Neutrophil (primary cell): Measurements from ENCODE around the gene CRIP1.

Experiments used
- H3K27ac ChIP-seq: fragments of 200-600 bp; sonication (generic); 2 replicates; pipeline ENCODE4 v1.5.1; 2016; ENCODE audit warnings: mild to moderate bottlenecking, moderate library complexity
- H3K27me3 ChIP-seq: fragments of 200-600 bp; sonication (generic); 2 replicates; pipeline ENCODE4 v1.6.0; 2016; ENCODE audit warnings: mild to moderate bottlenecking
- H3K36me3 ChIP-seq: fragments of 200-600 bp; sonication (generic); 2 replicates; pipeline ENCODE4 v1.5.1; 2017
- H3K4me1 ChIP-seq, 2 experiments: fragments of 200-600 bp in 1 of 2; sonication (generic) in 1 of 2; 1 replicate in 1 of 2; 2 replicates in 1 of 2; pipeline versions ENCODE4 v1.5.1 to v1.6.1; 2013 to 2016; ENCODE audit warnings: low read depth in 1 of 2, low read length in 1 of 2, mild to moderate bottlenecking in 1 of 2, moderate library complexity in 1 of 2; ENCODE audit not compliant: control insufficient read depth in 1 of 2, insufficient read depth in 1 of 2
- H3K4me3 ChIP-seq, 2 experiments: fragments of 200-600 bp in 1 of 2; sonication (generic) in 1 of 2; 1 replicate in 1 of 2; 2 replicates in 1 of 2; pipeline ENCODE4 v1.5.1; 2013 to 2016; ENCODE audit warnings: low read depth in 1 of 2, low read length in 1 of 2, mild to moderate bottlenecking in 1 of 2, moderate library complexity in 1 of 2
- H3K9me3 ChIP-seq: fragments of 200-600 bp; sonication (generic); 2 replicates; pipeline ENCODE4 v1.5.1; 2016
- TF ChIP-seq, protein P1 (sequence below): fragments of 200-600 bp; sonication (generic); IDR thresholded peaks from 2 replicates; pipeline ENCODE4 v1.5.1; 2016; ENCODE audit warnings: antibody characterized with exemption

CRIP1 gene

DNA sequence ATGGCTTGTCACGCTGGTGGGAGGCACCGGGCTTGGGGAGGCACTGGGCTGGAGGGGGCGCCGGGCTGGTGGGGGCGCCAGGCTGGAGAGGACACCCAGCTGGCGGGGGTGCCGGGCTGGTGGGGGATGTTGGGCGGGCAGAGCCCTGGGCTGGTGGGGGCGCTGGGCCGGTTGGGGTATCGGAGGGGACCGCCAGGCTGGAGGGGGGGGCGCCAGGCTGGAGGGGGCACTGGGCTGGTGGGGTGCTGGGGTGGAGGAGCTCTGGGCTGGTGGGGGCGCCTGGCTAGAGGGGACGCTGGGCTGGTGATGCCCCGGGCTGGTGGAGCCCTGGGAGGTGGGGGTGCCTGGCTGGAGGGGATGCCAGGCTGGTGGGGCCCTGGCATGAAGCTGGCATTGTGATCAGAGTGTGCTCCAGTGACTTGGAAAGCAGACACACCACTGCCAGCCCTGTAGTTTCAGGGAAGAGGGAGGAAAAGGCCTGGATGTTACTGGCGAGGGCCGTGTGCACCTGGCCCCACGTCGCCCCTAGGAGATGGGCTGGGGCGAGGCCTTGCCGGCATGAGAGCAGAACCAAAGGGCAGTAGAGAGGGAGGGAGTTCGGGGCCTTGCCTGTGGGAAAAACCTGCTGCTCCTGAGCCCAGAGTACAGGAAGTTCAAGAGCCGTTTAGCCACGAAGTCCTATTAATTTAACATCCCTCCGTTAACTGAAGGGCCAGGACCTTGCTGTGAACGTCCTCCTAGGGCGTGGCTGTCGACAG lies 17.4 kb downstream of the CRIP1 start:
- H3K27me3 ChIP-seq: peaks cover 36% of the 10 kb centered on the region
- no peak overlapping the region for H3K27ac ChIP-seq
- TF ChIP-seq, protein P1, sequence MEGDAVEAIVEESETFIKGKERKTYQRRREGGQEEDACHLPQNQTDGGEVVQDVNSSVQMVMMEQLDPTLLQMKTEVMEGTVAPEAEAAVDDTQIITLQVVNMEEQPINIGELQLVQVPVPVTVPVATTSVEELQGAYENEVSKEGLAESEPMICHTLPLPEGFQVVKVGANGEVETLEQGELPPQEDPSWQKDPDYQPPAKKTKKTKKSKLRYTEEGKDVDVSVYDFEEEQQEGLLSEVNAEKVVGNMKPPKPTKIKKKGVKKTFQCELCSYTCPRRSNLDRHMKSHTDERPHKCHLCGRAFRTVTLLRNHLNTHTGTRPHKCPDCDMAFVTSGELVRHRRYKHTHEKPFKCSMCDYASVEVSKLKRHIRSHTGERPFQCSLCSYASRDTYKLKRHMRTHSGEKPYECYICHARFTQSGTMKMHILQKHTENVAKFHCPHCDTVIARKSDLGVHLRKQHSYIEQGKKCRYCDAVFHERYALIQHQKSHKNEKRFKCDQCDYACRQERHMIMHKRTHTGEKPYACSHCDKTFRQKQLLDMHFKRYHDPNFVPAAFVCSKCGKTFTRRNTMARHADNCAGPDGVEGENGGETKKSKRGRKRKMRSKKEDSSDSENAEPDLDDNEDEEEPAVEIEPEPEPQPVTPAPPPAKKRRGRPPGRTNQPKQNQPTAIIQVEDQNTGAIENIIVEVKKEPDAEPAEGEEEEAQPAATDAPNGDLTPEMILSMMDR: no peak
- no peaks in the 10 kb centered on the region for H3K9me3 ChIP-seq
- H3K36me3 ChIP-seq: peaks cover 2% of the 10 kb centered on the region
- H3K4me3 ChIP-seq: no peak overlapping the region
- H3K4me1 ChIP-seq: no peaks in the 10 kb centered on the region

DNA sequence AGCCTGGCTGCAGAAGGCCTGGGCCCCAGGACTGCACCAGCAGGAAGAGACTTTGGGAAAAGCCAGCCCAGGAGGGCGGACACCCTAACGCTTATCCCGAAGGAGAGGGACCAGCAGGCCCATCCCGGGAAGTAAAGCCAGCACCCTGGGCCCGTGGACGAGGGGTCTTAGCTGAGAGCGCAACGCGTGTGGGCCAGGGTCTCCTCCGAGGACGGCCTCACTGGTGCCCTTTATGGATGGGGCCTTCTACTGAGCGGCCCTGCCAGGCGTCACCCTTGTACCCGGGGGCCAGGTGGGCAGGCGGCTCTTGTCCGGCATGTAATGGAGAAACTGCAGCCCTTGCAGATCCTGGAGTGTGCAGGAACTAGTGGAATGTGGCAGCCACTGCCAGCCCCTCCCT lies 18.4 kb downstream of the CRIP1 start:
- H3K4me3 ChIP-seq: no peak overlapping the region
- no peaks in the 10 kb centered on the region for H3K36me3 ChIP-seq
- TF ChIP-seq, protein P1: no peak
- no peaks in the 10 kb centered on the region for H3K9me3 ChIP-seq
- no peaks in the 10 kb centered on the region for H3K4me1 ChIP-seq
- peaks cover 43% of the 10 kb centered on the region for H3K27me3 ChIP-seq
- no peak overlapping the region for H3K27ac ChIP-seq

DNA sequence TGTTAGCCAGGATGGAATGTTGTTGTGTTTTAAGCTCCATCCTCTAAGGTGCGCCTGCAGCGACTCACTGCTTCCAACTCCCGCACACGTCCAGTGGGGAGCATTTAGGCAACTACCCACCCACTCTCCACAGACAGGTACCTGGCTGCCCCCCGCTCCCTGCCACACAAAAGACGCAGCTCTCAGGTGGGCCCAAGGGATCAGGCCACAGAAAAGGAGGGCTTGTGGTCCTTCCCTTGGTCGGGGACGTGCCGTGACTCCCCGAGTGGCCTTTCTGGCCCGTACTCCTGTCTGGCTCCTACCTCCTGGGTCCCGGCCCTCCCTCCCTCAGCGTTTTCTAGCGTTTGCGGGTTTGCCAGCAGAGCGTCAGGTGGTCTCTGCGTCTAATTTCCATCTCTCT lies 20.6 kb downstream of the CRIP1 start:
- TF ChIP-seq, protein P1: no peak
- no peak overlapping the region for H3K27ac ChIP-seq
- no peaks in the 10 kb centered on the region for H3K4me1 ChIP-seq
- no peaks in the 10 kb centered on the region for H3K9me3 ChIP-seq
- H3K4me3 ChIP-seq: no peak overlapping the region
- H3K27me3 ChIP-seq: peaks cover 64% of the 10 kb centered on the region
- no peaks in the 10 kb centered on the region for H3K36me3 ChIP-seq

DNA sequence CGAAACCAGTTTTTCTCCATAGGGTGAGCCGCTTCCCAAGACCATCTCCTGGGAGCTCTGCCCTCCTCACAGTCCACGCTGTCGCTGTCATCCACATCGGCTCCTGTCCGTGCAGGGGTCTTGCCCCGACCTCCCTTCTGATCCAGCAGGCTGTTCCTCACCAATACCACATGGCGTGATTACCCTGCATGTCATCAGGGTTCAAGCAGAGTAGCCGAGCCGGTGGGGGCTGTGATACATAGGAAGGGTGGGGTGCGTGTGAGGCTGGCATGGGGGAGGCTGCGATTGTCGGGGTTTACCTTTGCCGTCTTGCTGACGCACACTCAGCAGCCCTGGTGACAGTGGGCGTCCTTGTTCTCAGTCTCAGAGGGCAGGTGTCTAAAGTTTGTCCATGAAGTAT lies 21.4 kb downstream of the CRIP1 start:
- Histone ChIP-seq H3K4me3 (no peak overlapping the region), H3K27me3 (peaks cover 73% of the 10 kb centered on the region), H3K27ac (no peak overlapping the region), H3K9me3 (no peaks in the 10 kb centered on the region), H3K4me1 (no peaks in the 10 kb centered on the region), H3K36me3 (no peaks in the 10 kb centered on the region)
- TF ChIP-seq, protein P1: no peak

DNA sequence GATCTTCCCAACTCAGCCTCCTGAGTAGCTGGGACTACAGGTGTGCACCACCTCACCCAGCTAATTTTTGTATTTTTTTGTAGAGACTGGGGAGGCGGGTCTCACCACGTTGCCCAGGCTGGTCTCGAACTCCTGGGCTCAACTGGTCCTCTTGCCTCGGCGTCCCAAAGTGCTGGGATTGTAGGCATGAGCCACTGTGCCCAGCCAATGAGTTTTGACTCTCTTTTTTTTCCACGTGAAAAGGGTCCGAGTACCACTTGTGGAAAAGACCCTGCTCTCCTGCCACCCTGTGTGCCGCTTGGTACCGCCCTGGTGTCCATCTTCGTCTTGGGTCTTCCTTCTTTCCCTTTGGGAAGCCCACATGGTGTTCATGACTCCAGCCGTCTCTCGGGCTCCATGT lies 21.9 kb downstream of the CRIP1 start:
- H3K4me1 ChIP-seq: no peaks in the 10 kb centered on the region
- no peak overlapping the region for H3K4me3 ChIP-seq
- H3K27ac ChIP-seq: no peak overlapping the region
- H3K9me3 ChIP-seq: no peaks in the 10 kb centered on the region
- TF ChIP-seq, protein P1: no peak
- H3K36me3 ChIP-seq: no peaks in the 10 kb centered on the region
- H3K27me3 ChIP-seq: peaks cover 74% of the 10 kb centered on the region
